ENCODE measurements around the gene FGF12.

The FGF12 gene

GRCh38 chr3:192194085-192194484 is 533.3 kb downstream of the FGF12 start:
- Histone ChIP-seq H3K9me3 (ENCODE audit: control insufficient read depth, insufficient read depth, low read length) (no peaks in the 10 kb centered on the region), H3K9ac (ENCODE audit: low read depth, low read length) (no peak overlapping the region), H3K4me1 (ENCODE audit: control insufficient read depth, insufficient read depth, low read length) (no peaks in the 10 kb centered on the region), H3K27me3 (ENCODE audit: control insufficient read depth, insufficient read depth, low read length) (no peaks in the 10 kb centered on the region), H3K36me3 (ENCODE audit: control insufficient read depth, insufficient read depth, low read length) (no peaks in the 10 kb centered on the region), H3K4me3 (ENCODE audit: low read depth, low read length) (no peak overlapping the region)

- H3K9me3 ChIP-seq (ENCODE audit: control insufficient read depth, insufficient read depth, low read length), result no peaks in the 10 kb centered on the region
- no peaks in the 10 kb centered on the region for H3K36me3 ChIP-seq (ENCODE audit: control insufficient read depth, insufficient read depth, low read length)
- no peak overlapping the region for H3K4me3 ChIP-seq (ENCODE audit: low read depth, low read length)
- H3K9ac ChIP-seq (ENCODE audit: low read depth, low read length), result no peak overlapping the region
- H3K27me3 ChIP-seq (ENCODE audit: control insufficient read depth, insufficient read depth, low read length), result no peaks in the 10 kb centered on the region
- peaks cover 4% of the 10 kb centered on the region for H3K4me1 ChIP-seq (ENCODE audit: control insufficient read depth, insufficient read depth, low read length)
Observed at GRCh38 chr3:192188218-192188835, 539.0 kb downstream of the FGF12 start.

- Histone ChIP-seq H3K36me3 (ENCODE audit: control insufficient read depth, insufficient read depth, low read length) (no peaks in the 10 kb centered on the region), H3K27me3 (ENCODE audit: control insufficient read depth, insufficient read depth, low read length) (no peaks in the 10 kb centered on the region), H3K4me3 (ENCODE audit: low read depth, low read length) (no peak overlapping the region), H3K4me1 (ENCODE audit: control insufficient read depth, insufficient read depth, low read length) (peaks cover 4% of the 10 kb centered on the region), H3K9me3 (ENCODE audit: control insufficient read depth, insufficient read depth, low read length) (no peaks in the 10 kb centered on the region), H3K9ac (ENCODE audit: low read depth, low read length) (no peak overlapping the region)
Observed at GRCh38 chr3:192187485-192188051, 539.8 kb downstream of the FGF12 start.

- Histone ChIP-seq H3K4me1 (ENCODE audit: control insufficient read depth, insufficient read depth, low read length) (peaks cover 4% of the 10 kb centered on the region), H3K36me3 (ENCODE audit: control insufficient read depth, insufficient read depth, low read length) (no peaks in the 10 kb centered on the region), H3K9ac (ENCODE audit: low read depth, low read length) (no peak overlapping the region), H3K9me3 (ENCODE audit: control insufficient read depth, insufficient read depth, low read length) (no peaks in the 10 kb centered on the region), H3K27me3 (ENCODE audit: control insufficient read depth, insufficient read depth, low read length) (no peaks in the 10 kb centered on the region), H3K4me3 (ENCODE audit: low read depth, low read length) (no peak overlapping the region)
Observed at GRCh38 chr3:192186498-192186897, 540.8 kb downstream of the FGF12 start.

- H3K4me1 ChIP-seq (ENCODE audit: control insufficient read depth, insufficient read depth, low read length), result peaks cover 4% of the 10 kb centered on the region
- H3K36me3 ChIP-seq (ENCODE audit: control insufficient read depth, insufficient read depth, low read length), result no peaks in the 10 kb centered on the region
- no peak overlapping the region for H3K9ac ChIP-seq (ENCODE audit: low read depth, low read length)
- H3K4me3 ChIP-seq (ENCODE audit: low read depth, low read length), result no peak overlapping the region
- no peaks in the 10 kb centered on the region for H3K27me3 ChIP-seq (ENCODE audit: control insufficient read depth, insufficient read depth, low read length)
- no peaks in the 10 kb centered on the region for H3K9me3 ChIP-seq (ENCODE audit: control insufficient read depth, insufficient read depth, low read length)
Observed at GRCh38 chr3:192186045-192186444, 541.3 kb downstream of the FGF12 start.

GRCh38 chr3:192183109-192183508 is 544.2 kb downstream of the FGF12 start:
- peaks cover 4% of the 10 kb centered on the region for H3K4me1 ChIP-seq (ENCODE audit: control insufficient read depth, insufficient read depth, low read length)
- no peaks in the 10 kb centered on the region for H3K27me3 ChIP-seq (ENCODE audit: control insufficient read depth, insufficient read depth, low read length)
- no peaks in the 10 kb centered on the region for H3K9me3 ChIP-seq (ENCODE audit: control insufficient read depth, insufficient read depth, low read length)
- no peaks in the 10 kb centered on the region for H3K36me3 ChIP-seq (ENCODE audit: control insufficient read depth, insufficient read depth, low read length)
- no peak overlapping the region for H3K9ac ChIP-seq (ENCODE audit: low read depth, low read length)
- H3K4me3 ChIP-seq (ENCODE audit: low read depth, low read length), result no peak overlapping the region

GRCh38 chr3:192181151-192181550 is 546.2 kb downstream of the FGF12 start:
- Histone ChIP-seq H3K27me3 (ENCODE audit: control insufficient read depth, insufficient read depth, low read length) (no peaks in the 10 kb centered on the region), H3K9ac (ENCODE audit: low read depth, low read length) (no peak overlapping the region), H3K4me1 (ENCODE audit: control insufficient read depth, insufficient read depth, low read length) (peaks cover 2% of the 10 kb centered on the region), H3K36me3 (ENCODE audit: control insufficient read depth, insufficient read depth, low read length) (no peaks in the 10 kb centered on the region), H3K4me3 (ENCODE audit: low read depth, low read length) (no peak overlapping the region), H3K9me3 (ENCODE audit: control insufficient read depth, insufficient read depth, low read length) (no peaks in the 10 kb centered on the region)

GRCh38 chr3:192177383-192177782 is 550.0 kb downstream of the FGF12 start:
- Histone ChIP-seq H3K9me3 (ENCODE audit: control insufficient read depth, insufficient read depth, low read length) (no peaks in the 10 kb centered on the region), H3K4me1 (ENCODE audit: control insufficient read depth, insufficient read depth, low read length) (peaks cover 4% of the 10 kb centered on the region), H3K36me3 (ENCODE audit: control insufficient read depth, insufficient read depth, low read length) (no peaks in the 10 kb centered on the region), H3K9ac (ENCODE audit: low read depth, low read length) (no peak overlapping the region), H3K27me3 (ENCODE audit: control insufficient read depth, insufficient read depth, low read length) (no peaks in the 10 kb centered on the region), H3K4me3 (ENCODE audit: low read depth, low read length) (no peak overlapping the region)

GRCh38 chr3:192174283-192174682 is 553.1 kb downstream of the FGF12 start:
- no peaks in the 10 kb centered on the region for H3K36me3 ChIP-seq (ENCODE audit: control insufficient read depth, insufficient read depth, low read length)
- H3K27me3 ChIP-seq (ENCODE audit: control insufficient read depth, insufficient read depth, low read length), result no peaks in the 10 kb centered on the region

GRCh38 chr3:192171213-192171612 is 556.1 kb downstream of the FGF12 start:
- H3K27me3 ChIP-seq (ENCODE audit: control insufficient read depth, insufficient read depth, low read length), result no peaks in the 10 kb centered on the region
- no peak overlapping the region for H3K4me3 ChIP-seq (ENCODE audit: low read depth, low read length)
- H3K9ac ChIP-seq (ENCODE audit: low read depth, low read length), result no peak overlapping the region
- no peaks in the 10 kb centered on the region for H3K36me3 ChIP-seq (ENCODE audit: control insufficient read depth, insufficient read depth, low read length)
- peaks cover 10% of the 10 kb centered on the region for H3K4me1 ChIP-seq (ENCODE audit: control insufficient read depth, insufficient read depth, low read length)
- no peaks in the 10 kb centered on the region for H3K9me3 ChIP-seq (ENCODE audit: control insufficient read depth, insufficient read depth, low read length)

More at GRCh38 chr3:192174283-192174682, 553.1 kb downstream of the FGF12 start:
- H3K9ac ChIP-seq (ENCODE audit: low read depth, low read length), result no peak overlapping the region
- peaks cover 12% of the 10 kb centered on the region for H3K4me1 ChIP-seq (ENCODE audit: control insufficient read depth, insufficient read depth, low read length)
- no peak overlapping the region for H3K4me3 ChIP-seq (ENCODE audit: low read depth, low read length)
- H3K9me3 ChIP-seq (ENCODE audit: control insufficient read depth, insufficient read depth, low read length), result no peaks in the 10 kb centered on the region

GRCh38 chr3:192170659-192171058 is 556.7 kb downstream of the FGF12 start:
- no peaks in the 10 kb centered on the region for H3K9me3 ChIP-seq (ENCODE audit: control insufficient read depth, insufficient read depth, low read length)
- no peaks in the 10 kb centered on the region for H3K36me3 ChIP-seq (ENCODE audit: control insufficient read depth, insufficient read depth, low read length)
- no peak overlapping the region for H3K4me3 ChIP-seq (ENCODE audit: low read depth, low read length)

GRCh38 chr3:192170031-192170430 is 557.3 kb downstream of the FGF12 start:
- H3K9me3 ChIP-seq (ENCODE audit: control insufficient read depth, insufficient read depth, low read length), result no peaks in the 10 kb centered on the region

More at GRCh38 chr3:192170659-192171058, 556.7 kb downstream of the FGF12 start:
- H3K27me3 ChIP-seq (ENCODE audit: control insufficient read depth, insufficient read depth, low read length), result no peaks in the 10 kb centered on the region
- peaks cover 8% of the 10 kb centered on the region for H3K4me1 ChIP-seq (ENCODE audit: control insufficient read depth, insufficient read depth, low read length)
- no peak overlapping the region for H3K9ac ChIP-seq (ENCODE audit: low read depth, low read length)

More at GRCh38 chr3:192170031-192170430, 557.3 kb downstream of the FGF12 start:
- Histone ChIP-seq H3K36me3 (ENCODE audit: control insufficient read depth, insufficient read depth, low read length) (no peaks in the 10 kb centered on the region), H3K9ac (ENCODE audit: low read depth, low read length) (no peak overlapping the region), H3K4me1 (ENCODE audit: control insufficient read depth, insufficient read depth, low read length) (peaks cover 8% of the 10 kb centered on the region), H3K4me3 (ENCODE audit: low read depth, low read length) (no peak overlapping the region), H3K27me3 (ENCODE audit: control insufficient read depth, insufficient read depth, low read length) (no peaks in the 10 kb centered on the region)
